SK-N-SH (cell line): ENCODE measurements around the gene WWP2. TPM values are rescaled to one million over a fixed set of nuclear protein-coding genes. Genes with fewer than 3 reads are reported as not detected.
"Not testable (repeated sequence)": the region's sequence is repeated elsewhere in the genome, so short reads cannot be mapped to it uniquely, and the experiment has no call there.

Experiments used
- CTCF ChIA-PET: fragments of 300-600, 350-600 bp; formaldehyde crosslinking; extraction: SDS; loops from one replicate; lab custom pipeline; 2021; lab: Yijun Ruan, JAX
- POLR2A ChIA-PET: fragments of 350-600 bp; sonication (Branson Sonifier 250); formaldehyde crosslinking; extraction: SDS; loops from one replicate; lab custom pipeline; 2020; ENCODE audit warnings: antibody characterized with exemption, inconsistent platforms; lab: Yijun Ruan, JAX
- DNase-seq: peaks from one replicate; pipeline ENCODE4 v3.0.0; 2012
- H2AFZ ChIP-seq: fragments of 200-600 bp; sonication (generic); 2 replicates; pipeline ENCODE4 v1.8.1; 2016; ENCODE audit warnings: antibody characterized with exemption, mild to moderate bottlenecking, low read depth
- H3F3A ChIP-seq: fragments of 200-600 bp; sonication (generic); replicated peaks from 2 replicates; pipeline ENCODE3; 2016; ENCODE audit warnings: antibody characterized with exemption, mild to moderate bottlenecking; ENCODE audit not compliant: insufficient read depth
- H3K27ac ChIP-seq, 2 experiments: fragments of 200-500 bp in 1 of 2; fragments of 200-600 bp in 1 of 2; sonication (Bioruptor generic) in 1 of 2; sonication (generic), shearing (Covaris generic) in 1 of 2; 2 replicates each; pipeline versions ENCODE4 v1.5.1 to v1.6.1; 2014 to 2016; ENCODE audit warnings: low read depth in 2 of 2, inconsistent platforms in 1 of 2, low read length in 1 of 2, mild to moderate bottlenecking in 1 of 2, mixed read lengths in 1 of 2
- H3K27me3 ChIP-seq: fragments of 200-600 bp; sonication (generic), shearing (Covaris generic); 2 replicates; pipeline ENCODE4 v1.6.1; 2016; ENCODE audit warnings: mixed run types; ENCODE audit not compliant: insufficient read depth
- H3K36me3 ChIP-seq, 2 experiments: fragments of 200-500 bp in 1 of 2; fragments of 200-600 bp in 1 of 2; sonication (Bioruptor generic) in 1 of 2; sonication (generic) in 1 of 2; replicated peaks in 1 of 2; 2 replicates each; pipeline versions ENCODE3 to v1.5.1; 2014 to 2016; ENCODE audit warnings: low read length in 1 of 2, mild to moderate bottlenecking in 1 of 2; ENCODE audit not compliant: insufficient read depth in 2 of 2, control insufficient read depth in 1 of 2
- H3K4me1 ChIP-seq, 2 experiments: fragments of 200-500 bp in 1 of 2; fragments of 200-600 bp in 1 of 2; sonication (Bioruptor generic) in 1 of 2; sonication (generic), shearing (Covaris generic) in 1 of 2; 2 replicates each; pipeline versions ENCODE4 v1.5.1 to v1.6.1; 2014 to 2016; ENCODE audit warnings: low read depth in 1 of 2, low read length in 1 of 2, mixed run types in 1 of 2; ENCODE audit not compliant: insufficient read depth in 2 of 2, control insufficient read depth in 1 of 2
- H3K4me2 ChIP-seq: fragments of 200-600 bp; sonication (generic), shearing (Covaris generic); 2 replicates; pipeline ENCODE4 v1.6.1; 2017; ENCODE audit warnings: mixed run types
- H3K4me3 ChIP-seq, 2 experiments: fragments of 200-500 bp in 1 of 2; fragments of 200-600 bp in 1 of 2; sonication (Bioruptor generic) in 1 of 2; sonication (generic), shearing (Covaris generic) in 1 of 2; 2 replicates each; pipeline versions ENCODE4 v1.5.1 to v1.8.1; 2014 to 2016; ENCODE audit warnings: low read depth in 2 of 2, inconsistent platforms in 1 of 2, low read length in 1 of 2, mild to moderate bottlenecking in 1 of 2, mixed read lengths in 1 of 2, moderate library complexity in 1 of 2
- H3K79me2 ChIP-seq: fragments of 200-600 bp; sonication (generic); 2 replicates; pipeline ENCODE4 v1.8.1; 2017; ENCODE audit warnings: mild to moderate bottlenecking; ENCODE audit not compliant: insufficient read depth
- H3K9ac ChIP-seq: fragments of 200-600 bp; sonication (generic); 2 replicates; pipeline ENCODE4 v1.6.1; 2017; ENCODE audit warnings: mixed run types
- H3K9me2 ChIP-seq: fragments of 200-600 bp; sonication (generic); 2 replicates; pipeline ENCODE4 v1.6.1; 2017; ENCODE audit warnings: mixed run types
- H3K9me3 ChIP-seq: fragments of 200-600 bp; sonication (generic); 2 replicates; pipeline ENCODE4 v1.6.1; 2017; ENCODE audit warnings: mixed run types, mild to moderate bottlenecking, moderate library complexity
- H4K20me1 ChIP-seq: fragments of 200-600 bp; sonication (generic); 2 replicates; pipeline ENCODE4 v1.6.1; 2017; ENCODE audit warnings: mild to moderate bottlenecking, mixed run types; ENCODE audit not compliant: insufficient read depth
- ELF1 ChIP-seq: IDR thresholded peaks from 2 replicates; pipeline ENCODE4 v1.4.0; 2012
- EP300 ChIP-seq, 2 experiments: IDR thresholded peaks; 2 replicates each; pipeline versions ENCODE4 v1.4.0 to v1.6.1; 2012; ENCODE audit warnings: borderline replicate concordance in 1 of 2, low read depth in 1 of 2, low read length in 1 of 2
- FOXJ3 ChIP-seq: sonication (generic); formaldehyde crosslinking; IDR thresholded peaks from 2 replicates; pipeline ENCODE4 v1.5.1; 2020; ENCODE audit warnings: mild to moderate bottlenecking, missing genetic modification reagents
- GATA2 ChIP-seq: sonication (generic); formaldehyde crosslinking; IDR thresholded peaks from 2 replicates; pipeline ENCODE4 v1.5.0; 2020; ENCODE audit warnings: mild to moderate bottlenecking, missing genetic modification reagents
- MEF2A ChIP-seq: IDR thresholded peaks from 2 replicates; pipeline ENCODE4 v1.4.0; 2012; ENCODE audit warnings: low read depth, borderline replicate concordance
- NFIC ChIP-seq: IDR thresholded peaks from 2 replicates; pipeline ENCODE4 v1.4.0; 2012; ENCODE audit warnings: borderline replicate concordance
- RAD21 ChIP-seq: IDR thresholded peaks from 2 replicates; pipeline ENCODE4 v1.6.1; 2012; ENCODE audit warnings: mild to moderate bottlenecking, low read length
- RXRA ChIP-seq: IDR thresholded peaks from 2 replicates; pipeline ENCODE4 v1.4.0; 2012; ENCODE audit warnings: low read depth, mild to moderate bottlenecking, borderline replicate concordance
- SIN3A ChIP-seq: IDR thresholded peaks from 2 replicates; pipeline ENCODE4 v1.6.1; 2012; ENCODE audit warnings: low read depth, mild to moderate bottlenecking, low read length, moderate library complexity, borderline replicate concordance
- TAF1 ChIP-seq: IDR thresholded peaks from 2 replicates; pipeline ENCODE4 v1.6.1; 2012; ENCODE audit warnings: low read depth, mild to moderate bottlenecking, low read length, moderate library complexity, borderline replicate concordance
- USF2 ChIP-seq: fragments of 150-350 bp; IDR thresholded peaks from 2 replicates; pipeline ENCODE4 v1.6.1; 2017; ENCODE audit warnings: antibody characterized with exemption, low read length, low read depth, borderline replicate concordance
- WGBS: methylation state at CpG from one replicate; pipeline ENCODE4 v1.1.6; 2017; ENCODE audit warnings: low lambda C conversion rate; 5-methylcytosine and 5-hydroxymethylcytosine counted together
- polyA plus RNA-seq, 3 experiments: library from polyadenylated mRNA; depleted of rRNA; stranded (reverse); fragments of >200 nt; gene quantifications; 2 replicates each; pipeline ENCODE4 v1.2.3, GENCODE V29; 2012
- TF ChIP-seq, protein P1 (sequence below): IDR thresholded peaks from 2 replicates; pipeline ENCODE4 v1.4.0; 2012; ENCODE audit warnings: low read depth, borderline replicate concordance
- TF ChIP-seq, protein P2 (sequence below): fragments of 150-350 bp; IDR thresholded peaks from 2 replicates; pipeline ENCODE4 v1.6.1; 2016; ENCODE audit warnings: mild to moderate bottlenecking, low read depth, low read length

WWP2 gene
- polyA plus RNA-seq, 1 of the 3 experiments (the other 2 are of a cell fraction) = 13.3 TPM

DNA sequence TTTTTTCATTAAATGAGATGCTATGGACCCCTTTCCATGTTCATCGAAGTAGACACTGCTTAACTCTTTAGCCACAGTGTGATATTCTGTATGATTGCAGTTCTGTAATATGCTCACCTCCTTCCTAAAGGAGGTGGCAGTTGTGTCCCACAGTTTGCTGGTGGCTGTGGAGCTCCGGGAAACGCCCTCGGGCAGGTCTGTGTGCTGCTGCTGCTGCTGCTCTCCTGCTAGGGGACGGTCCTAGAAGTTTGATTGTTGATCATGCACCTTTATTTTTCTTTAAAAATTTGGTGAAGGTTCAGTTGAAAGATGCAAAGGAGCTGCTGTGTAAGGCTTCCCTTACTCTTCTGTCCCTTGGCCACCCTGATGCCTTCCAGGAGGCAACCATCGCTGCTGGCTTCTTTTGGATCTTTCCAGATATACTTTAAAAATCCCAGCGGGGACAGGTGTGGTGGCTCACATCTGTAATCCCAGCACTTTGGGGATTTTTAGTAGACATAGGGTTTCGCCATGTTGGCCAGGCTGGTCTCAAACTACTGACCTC is 180.6 kb downstream of the WWP2 start:
- H3F3A ChIP-seq = no peaks in the 10 kb centered on the region
- no peak for DNase-seq
- H3K4me2 ChIP-seq = no peak overlapping the region
- TF ChIP-seq GATA2 (CRISPR knock-in tag) (no peak), TAF1 (no peak), FOXJ3 (CRISPR knock-in tag) (no peak), ELF1 (no peak), USF2 (no peak), RAD21 (no peak), MEF2A (no peak), EP300 (IDR thresholded peaks at IDR 0.05; ENCODE audit: borderline replicate concordance in 1 of 2, low read depth in 1 of 2, low read length in 1 of 2) (no peak), SIN3A (no peak), NFIC (no peak), RXRA (no peak)
- TF ChIP-seq, protein P1, sequence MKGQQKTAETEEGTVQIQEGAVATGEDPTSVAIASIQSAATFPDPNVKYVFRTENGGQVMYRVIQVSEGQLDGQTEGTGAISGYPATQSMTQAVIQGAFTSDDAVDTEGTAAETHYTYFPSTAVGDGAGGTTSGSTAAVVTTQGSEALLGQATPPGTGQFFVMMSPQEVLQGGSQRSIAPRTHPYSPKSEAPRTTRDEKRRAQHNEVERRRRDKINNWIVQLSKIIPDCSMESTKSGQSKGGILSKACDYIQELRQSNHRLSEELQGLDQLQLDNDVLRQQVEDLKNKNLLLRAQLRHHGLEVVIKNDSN = no peak
- TF ChIP-seq, protein P2, sequence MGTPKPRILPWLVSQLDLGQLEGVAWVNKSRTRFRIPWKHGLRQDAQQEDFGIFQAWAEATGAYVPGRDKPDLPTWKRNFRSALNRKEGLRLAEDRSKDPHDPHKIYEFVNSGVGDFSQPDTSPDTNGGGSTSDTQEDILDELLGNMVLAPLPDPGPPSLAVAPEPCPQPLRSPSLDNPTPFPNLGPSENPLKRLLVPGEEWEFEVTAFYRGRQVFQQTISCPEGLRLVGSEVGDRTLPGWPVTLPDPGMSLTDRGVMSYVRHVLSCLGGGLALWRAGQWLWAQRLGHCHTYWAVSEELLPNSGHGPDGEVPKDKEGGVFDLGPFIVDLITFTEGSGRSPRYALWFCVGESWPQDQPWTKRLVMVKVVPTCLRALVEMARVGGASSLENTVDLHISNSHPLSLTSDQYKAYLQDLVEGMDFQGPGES = no peak
- H3K4me1 ChIP-seq = peaks cover 0 to 15% of the 10 kb centered on the region in 2 experiments; a peak in 1 of 4 replicates
- ChIA-PET POLR2A (no interaction called here), CTCF (interaction anchor here (1.2 to 2.1 kb wide), 2 partner anchors 12 to 146 kb away, joined by 3 to 12 read pairs; no protein-coding TSS in a partner anchor)
- H3K27ac ChIP-seq = no peak overlapping the region
- H3K9me3 ChIP-seq = no peaks in the 10 kb centered on the region
- H4K20me1 ChIP-seq = no peaks in the 10 kb centered on the region
- WGBS = 91% methylated on average over 8 of the region's 8 CpGs
- no peaks in the 10 kb centered on the region for H3K27me3 ChIP-seq
- no peak overlapping the region for H2AFZ ChIP-seq
- H3K9ac ChIP-seq = no peak overlapping the region
- no peak overlapping the region for H3K4me3 ChIP-seq
- H3K79me2 ChIP-seq = no peaks in the 10 kb centered on the region
- peaks cover 2 to 16% of the 10 kb centered on the region in 2 experiments for H3K36me3 ChIP-seq
- no peaks in the 10 kb centered on the region for H3K9me2 ChIP-seq

GRCh38 chr16:69943241-69944036 is 181.3 kb downstream of the WWP2 start:
- H3K4me2 ChIP-seq, POLR2A ChIA-PET, H3K27ac ChIP-seq, DNase-seq, H3K4me3 ChIP-seq, H2AFZ ChIP-seq, H3K9me3 ChIP-seq, H3K9ac ChIP-seq, H3K27me3 ChIP-seq, H3F3A ChIP-seq, H3K79me2 ChIP-seq, H3K9me2 ChIP-seq, H4K20me1 ChIP-seq: not testable (repeated sequence)
- CTCF ChIA-PET = interaction anchor here (1.2 to 2.1 kb wide), 2 partner anchors 13 to 147 kb away, joined by 3 to 12 read pairs; no protein-coding TSS in a partner anchor
- 76% methylated on average over 13 of the region's 21 CpGs for WGBS
- Histone ChIP-seq H3K4me1 (peaks cover 0 to 15% of the 10 kb centered on the region in 2 experiments; a peak in 1 of 4 replicates), H3K36me3 (peaks cover 0 to 15% of the 10 kb centered on the region in 2 experiments)

DNA sequence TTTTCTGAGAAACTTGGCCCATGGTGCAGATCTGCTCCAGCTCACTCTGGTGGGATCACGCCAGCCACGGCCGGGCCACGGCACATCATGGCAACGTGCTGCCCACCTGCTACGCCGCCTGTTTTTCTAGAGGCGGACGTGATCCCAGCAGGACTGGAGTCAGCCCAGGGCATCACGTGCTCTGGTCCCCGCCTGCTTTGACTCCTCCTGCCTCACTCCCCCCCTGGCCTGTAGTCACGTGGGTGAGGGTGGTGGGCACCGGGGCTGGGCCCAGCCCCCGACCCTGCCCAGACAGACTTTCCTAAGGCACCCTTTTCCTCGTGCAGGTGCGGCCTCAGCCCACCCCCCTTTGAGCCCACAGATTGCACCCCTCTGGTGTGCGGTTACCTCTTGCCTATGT is 188.3 kb downstream of the WWP2 start:
- WGBS = no CpG with 5 or more reads among the region's 17 CpGs
- H3K9ac ChIP-seq, H3K9me2 ChIP-seq, POLR2A ChIA-PET, H3K36me3 ChIP-seq, H3K79me2 ChIP-seq, H3F3A ChIP-seq, H3K27ac ChIP-seq, DNase-seq, H3K4me3 ChIP-seq, H3K27me3 ChIP-seq, CTCF ChIA-PET, H2AFZ ChIP-seq, H3K9me3 ChIP-seq, H4K20me1 ChIP-seq, H3K4me2 ChIP-seq, H3K4me1 ChIP-seq: not testable (repeated sequence)
